ENCODE results near the gene DMRTB1.

DNA sequence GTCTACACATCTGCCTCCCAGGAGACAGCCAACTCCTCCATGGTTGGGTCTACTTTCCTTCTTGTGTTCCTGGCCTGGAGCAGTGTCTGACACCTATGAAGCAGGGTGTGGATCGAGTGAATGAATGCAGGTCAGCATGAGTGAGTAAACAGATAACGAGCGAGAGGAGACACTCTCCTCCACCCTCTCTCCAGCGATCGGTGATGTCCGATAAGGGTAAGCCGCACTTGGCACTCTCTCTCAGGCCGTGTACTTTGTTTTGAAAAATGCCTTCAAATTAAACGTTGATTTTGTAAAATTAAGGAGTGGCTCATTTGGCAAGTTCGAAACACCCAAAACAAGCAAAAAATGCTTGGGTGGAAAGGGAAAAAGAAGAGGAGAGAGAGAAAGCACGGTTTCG is 43.8 kb upstream of the DMRTB1 start:
- TF ChIP-seq, protein P1, sequence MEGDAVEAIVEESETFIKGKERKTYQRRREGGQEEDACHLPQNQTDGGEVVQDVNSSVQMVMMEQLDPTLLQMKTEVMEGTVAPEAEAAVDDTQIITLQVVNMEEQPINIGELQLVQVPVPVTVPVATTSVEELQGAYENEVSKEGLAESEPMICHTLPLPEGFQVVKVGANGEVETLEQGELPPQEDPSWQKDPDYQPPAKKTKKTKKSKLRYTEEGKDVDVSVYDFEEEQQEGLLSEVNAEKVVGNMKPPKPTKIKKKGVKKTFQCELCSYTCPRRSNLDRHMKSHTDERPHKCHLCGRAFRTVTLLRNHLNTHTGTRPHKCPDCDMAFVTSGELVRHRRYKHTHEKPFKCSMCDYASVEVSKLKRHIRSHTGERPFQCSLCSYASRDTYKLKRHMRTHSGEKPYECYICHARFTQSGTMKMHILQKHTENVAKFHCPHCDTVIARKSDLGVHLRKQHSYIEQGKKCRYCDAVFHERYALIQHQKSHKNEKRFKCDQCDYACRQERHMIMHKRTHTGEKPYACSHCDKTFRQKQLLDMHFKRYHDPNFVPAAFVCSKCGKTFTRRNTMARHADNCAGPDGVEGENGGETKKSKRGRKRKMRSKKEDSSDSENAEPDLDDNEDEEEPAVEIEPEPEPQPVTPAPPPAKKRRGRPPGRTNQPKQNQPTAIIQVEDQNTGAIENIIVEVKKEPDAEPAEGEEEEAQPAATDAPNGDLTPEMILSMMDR (conservative IDR thresholded peaks at IDR 0.05 in 1 of 2, IDR thresholded peaks at IDR 0.05 in 1 of 2; ENCODE audit: low read depth in 1 of 2, low read length in 2 of 2): no peak
- TF ChIP-seq EZH2 (IDR thresholded peaks at IDR 0.05; ENCODE audit: low read length, missing control alignments): no peak
